ENCODE data around the gene RBFA. TPM values are rescaled to one million over a fixed set of nuclear protein-coding genes. Genes with fewer than 3 reads are reported as not detected.

RBFA gene
- polyA plus RNA-seq, 1 of the 3 experiments (the other 2 are of a cell fraction) = 57.6 TPM

GRCh38 chr18:80035997-80036396 is 1.8 kb downstream of the RBFA start:
- WGBS (ENCODE audit: low lambda C conversion rate) = 87% methylated on average over 7 of the region's 7 CpGs
- Histone ChIP-seq H3K36me3 (replicated peaks in 1 of 2; ENCODE audit: control insufficient read depth in 1 of 2, insufficient read depth in 2 of 2, low read length in 1 of 2) (peaks cover 13% of the 10 kb centered on the region in 2 experiments), H3K9me2 (no peaks in the 10 kb centered on the region), H3K27me3 (ENCODE audit: insufficient read depth) (no peaks in the 10 kb centered on the region), H4K20me1 (ENCODE audit: insufficient read depth) (peaks cover 7% of the 10 kb centered on the region; the same call in 1 of the 2 replicates), H3K4me2 (peak overlapping the region; percentile 85), H3K79me2 (ENCODE audit: insufficient read depth) (peaks cover 34% of the 10 kb centered on the region), H3K4me1 (ENCODE audit: control insufficient read depth in 1 of 2, insufficient read depth in 2 of 2, low read depth in 1 of 2, low read length in 1 of 2) (peaks cover 0 to 14% of the 10 kb centered on the region in 2 experiments; a peak in 1 of 4 replicates), H3K9me3 (no peaks in the 10 kb centered on the region), H3K27ac (ENCODE audit: low read depth in 2 of 2, low read length in 1 of 2) (no peak overlapping the region), H3K9ac (no peak overlapping the region), H2AFZ (ENCODE audit: low read depth) (no peak overlapping the region), H3F3A (replicated peaks; ENCODE audit: insufficient read depth) (no peaks in the 10 kb centered on the region), H3K4me3 (ENCODE audit: low read depth in 2 of 2, low read length in 1 of 2) (no peak overlapping the region; a peak in 1 of 4 replicates)
- ChIA-PET CTCF (no interaction called here), POLR2A (no interaction called here)
- DNase-seq = no peak
- TF ChIP-seq IRF3 (IDR thresholded peaks at IDR 0.05; ENCODE audit: low read depth, low read length) = no peak

GRCh38 chr18:80037300-80037699 is 3.1 kb downstream of the RBFA start:
- WGBS (ENCODE audit: low lambda C conversion rate) = 97% methylated on average over 11 of the region's 12 CpGs
- Histone ChIP-seq H3K9me3 (no peaks in the 10 kb centered on the region), H3K27ac (ENCODE audit: low read depth in 2 of 2, low read length in 1 of 2) (no peak overlapping the region), H3K4me3 (ENCODE audit: low read depth in 2 of 2, low read length in 1 of 2) (no peak overlapping the region), H3F3A (replicated peaks; ENCODE audit: insufficient read depth) (no peaks in the 10 kb centered on the region), H3K4me2 (no peak overlapping the region), H3K36me3 (replicated peaks in 1 of 2; ENCODE audit: control insufficient read depth in 1 of 2, insufficient read depth in 2 of 2, low read length in 1 of 2) (peaks cover 14 to 16% of the 10 kb centered on the region in 2 experiments), H4K20me1 (ENCODE audit: insufficient read depth) (peaks cover 7% of the 10 kb centered on the region; the same call in 1 of the 2 replicates), H2AFZ (ENCODE audit: low read depth) (no peak overlapping the region), H3K27me3 (ENCODE audit: insufficient read depth) (no peaks in the 10 kb centered on the region), H3K9me2 (no peaks in the 10 kb centered on the region), H3K79me2 (ENCODE audit: insufficient read depth) (peaks cover 34% of the 10 kb centered on the region), H3K4me1 (ENCODE audit: control insufficient read depth in 1 of 2, insufficient read depth in 2 of 2, low read depth in 1 of 2, low read length in 1 of 2) (peaks cover 0 to 14% of the 10 kb centered on the region in 2 experiments; a peak in 1 of 4 replicates), H3K9ac (no peak overlapping the region)
- ChIA-PET CTCF (no interaction called here), POLR2A (no interaction called here)
- DNase-seq = no peak
- TF ChIP-seq REST (IDR thresholded peaks at IDR 0.05; ENCODE audit: low read depth, low read length) = peak; percentile 76; the same call in 1 of the 2 replicates
- no peak for TF ChIP-seq NRF1 (IDR thresholded peaks at IDR 0.05; ENCODE audit: low read depth, low read length)

GRCh38 chr18:80037869-80038630 is 3.8 kb downstream of the RBFA start:
- H3K4me2 ChIP-seq = no peak overlapping the region
- no peaks in the 10 kb centered on the region for H3F3A ChIP-seq (replicated peaks; ENCODE audit: insufficient read depth)
- no peak overlapping the region for H2AFZ ChIP-seq (ENCODE audit: low read depth)
- H3K27me3 ChIP-seq (ENCODE audit: insufficient read depth) = no peaks in the 10 kb centered on the region
- H3K4me1 ChIP-seq (ENCODE audit: control insufficient read depth in 1 of 2, insufficient read depth in 2 of 2, low read depth in 1 of 2, low read length in 1 of 2) = peaks cover 0 to 12% of the 10 kb centered on the region in 2 experiments; a peak in 1 of 4 replicates
- DNase-seq = no peak
- no peak overlapping the region for H3K9ac ChIP-seq
- H4K20me1 ChIP-seq (ENCODE audit: insufficient read depth) = peaks cover 7% of the 10 kb centered on the region; the same call in 1 of the 2 replicates
- H3K9me2 ChIP-seq = no peaks in the 10 kb centered on the region
- no peaks in the 10 kb centered on the region for H3K9me3 ChIP-seq
- peaks cover 17 to 19% of the 10 kb centered on the region in 2 experiments for H3K36me3 ChIP-seq (replicated peaks in 1 of 2; ENCODE audit: control insufficient read depth in 1 of 2, insufficient read depth in 2 of 2, low read length in 1 of 2)
- CTCF ChIA-PET = no interaction called here
- WGBS (ENCODE audit: low lambda C conversion rate) = 94% methylated on average over 17 of the region's 17 CpGs
- no peak overlapping the region for H3K4me3 ChIP-seq (ENCODE audit: low read depth in 2 of 2, low read length in 1 of 2)
- POLR2A ChIA-PET = no interaction called here
- H3K27ac ChIP-seq (ENCODE audit: low read depth in 2 of 2, low read length in 1 of 2) = no peak overlapping the region
- no peak for TF ChIP-seq USF1 (IDR thresholded peaks at IDR 0.05; ENCODE audit: borderline replicate concordance, low read depth)
- TF ChIP-seq NFIC (IDR thresholded peaks at IDR 0.05; ENCODE audit: borderline replicate concordance) = no peak
- TF ChIP-seq USF2 (IDR thresholded peaks at IDR 0.05; ENCODE audit: borderline replicate concordance, low read depth, low read length) = no peak
- TF ChIP-seq REST (IDR thresholded peaks at IDR 0.05; ENCODE audit: low read depth, low read length) = no peak
- TF ChIP-seq RXRA (IDR thresholded peaks at IDR 0.05; ENCODE audit: borderline replicate concordance, low read depth) = no peak
- H3K79me2 ChIP-seq (ENCODE audit: insufficient read depth) = peaks cover 34% of the 10 kb centered on the region
